ENCODE results near the gene RFX3. TPM values are rescaled to one million over a fixed set of nuclear protein-coding genes. Genes with fewer than 3 reads are reported as not detected.

Gene RFX3
- total RNA-seq, 1 experiment from 2014 or later, result 9.9 TPM

DNA sequence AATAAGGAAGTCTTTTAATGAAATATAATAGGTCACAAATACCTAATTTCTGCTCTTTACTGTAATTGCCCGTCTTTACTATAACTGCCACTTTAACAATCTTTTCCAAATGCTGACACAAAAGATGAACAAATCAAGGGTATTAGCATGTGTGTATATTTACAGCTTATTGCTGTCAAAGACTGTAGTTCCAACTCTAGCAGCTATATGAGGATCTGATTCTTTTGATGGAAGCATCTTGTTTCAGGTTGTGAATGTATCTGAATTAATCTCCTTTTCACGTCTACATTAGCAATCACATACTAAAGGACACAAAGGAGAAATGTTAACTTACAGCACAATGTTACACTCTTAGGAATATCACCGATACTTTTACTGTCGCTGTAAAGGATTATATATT is 27.9 kb downstream of the RFX3 start:
- H3K9me3 Mint-ChIP-seq, result no peaks in the 10 kb centered on the region
- Histone ChIP-seq H3K18ac (ENCODE audit: insufficient read length, low read depth, low read length) (no peak overlapping the region), H3K4me1 (ENCODE audit: insufficient read depth, low read length) (no peaks in the 10 kb centered on the region), H4K20me1 (ENCODE audit: control insufficient read depth, insufficient read depth, insufficient read length) (no peaks in the 10 kb centered on the region), H3K23ac (ENCODE audit: insufficient read length, low read depth, low read length) (no peak overlapping the region), H3K9me3 (ENCODE audit: control insufficient read depth, low read depth, low read length) (no peaks in the 10 kb centered on the region), H3T11ph (ENCODE audit: low read length) (no peak overlapping the region), H3K79me1 (ENCODE audit: insufficient read depth, low read depth, low read length, poor library complexity, severe bottlenecking) (no peaks in the 10 kb centered on the region), H4K5ac (ENCODE audit: insufficient read length, low read depth, low read length) (no peak overlapping the region), H3K27me3 (ENCODE audit: insufficient read depth, low read length) (no peaks in the 10 kb centered on the region), H2BK20ac (ENCODE audit: low read depth, low read length, poor library complexity, severe bottlenecking) (no peak overlapping the region), H3K4ac (ENCODE audit: low read depth, low read length) (no peak overlapping the region), H2BK120ac (ENCODE audit: low read depth, low read length, poor library complexity, severe bottlenecking) (no peak overlapping the region), H4K91ac (ENCODE audit: insufficient read length, low read depth, low read length) (no peak overlapping the region), H2BK12ac (ENCODE audit: insufficient read length, low read depth, low read length) (no peak overlapping the region), H3K9ac (ENCODE audit: extremely low read depth, insufficient read length, low read length) (no peak overlapping the region), H2AFZ (ENCODE audit: low read length) (no peak overlapping the region), H3K56ac (ENCODE audit: insufficient read length, low read depth, low read length) (no peak overlapping the region), H3K27ac (ENCODE audit: insufficient read length, low read depth, low read length) (no peak overlapping the region), H3K79me2 (ENCODE audit: insufficient read depth, low read length) (no peaks in the 10 kb centered on the region; the same call in 1 of the 2 replicates), H3K14ac (ENCODE audit: insufficient read depth, low read length) (no peak overlapping the region), H2BK15ac (ENCODE audit: low read depth, low read length) (no peak overlapping the region), H2AK5ac (ENCODE audit: insufficient read length, low read length) (no peak overlapping the region), H2BK5ac (ENCODE audit: insufficient read length, low read length) (no peak overlapping the region), H3K4me2 (ENCODE audit: insufficient read depth, insufficient read length, low read length) (no peak overlapping the region), H3K23me2 (ENCODE audit: insufficient read length, low read depth, low read length, poor library complexity, severe bottlenecking) (no peaks in the 10 kb centered on the region), H4K8ac (replicated peaks; ENCODE audit: insufficient read length, low read depth, low read length) (no peak overlapping the region)
- H3K4me1 Mint-ChIP-seq, result peaks cover 11 to 20% of the 10 kb centered on the region in 2 experiments
- no peak for TF ChIP-seq CTCF (conservative IDR thresholded peaks at IDR 0.05)
- H3K27me3 Mint-ChIP-seq (ENCODE audit: low read depth), result no peaks in the 10 kb centered on the region
- H3K27ac Mint-ChIP-seq, result no peak overlapping the region
- H3K36me3 Mint-ChIP-seq (ENCODE audit: insufficient read depth in 1 of 3, low read depth in 3 of 3), result peaks cover 0 to 4% (median 2%) of the 10 kb centered on the region in 3 experiments; a peak in 3 of 7 replicates
- H3K4me3 Mint-ChIP-seq, result no peak overlapping the region
- DNase-seq, result no peak
- 100% methylated on average over 1 of the region's 4 CpGs for WGBS (ENCODE audit: extremely low coverage, insufficient read length, low lambda C conversion rate)

All from H9 (cell line).